Pancreas (tissue), 10 donors: ENCODE data around the gene DRAP1. TPM values are rescaled to one million over a fixed set of nuclear protein-coding genes. Genes with fewer than 3 reads are reported as not detected.
A peak's percentile ranks its signal among the peaks of the same experiment; 100 is the strongest.

Source experiments
- ATAC-seq, 4 donors: fragments of 200-7000 bp; cut with Tn5 transposase; one replicate each; pipeline versions ENCODE4 v1.8.0 to v1.9.1; 2020; ENCODE audit warnings: mild to moderate bottlenecking in 4 of 4, moderate library complexity in 4 of 4
- DNase-seq, 6 donors: peaks; one replicate each; pipeline ENCODE4 v3.0.0-alpha.2; 2020
- FAIRE-seq: peaks from 2 replicates; lab custom pipeline; 2012; peaks lifted over from hg19 to GRCh38; lab: Jason Lieb, UNC
- H3K27ac ChIP-seq, 4 donors: fragments of 200-600 bp; sonication (generic); 1 replicate in 3 of 4; 2 replicates in 1 of 4; pipeline versions ENCODE4 v1.5.0 to v1.8.0; 2020
- H3K27me3 ChIP-seq, 4 donors: fragments of 200-600 bp; one replicate each; pipeline ENCODE4 v1.8.0; 2021
- H3K36me3 ChIP-seq, 3 donors: fragments of 200-600 bp; sonication (generic) in 1 of 3; one replicate each; pipeline versions ENCODE4 v1.5.0 to v1.8.0; 2020 to 2021
- H3K4me1 ChIP-seq, 3 donors: fragments of 200-600 bp; one replicate each; pipeline ENCODE4 v1.8.0; 2021
- H3K4me3 ChIP-seq, 4 donors: fragments of 200-600 bp; sonication (generic) in 2 of 4; one replicate each; pipeline versions ENCODE4 v1.5.0 to v1.8.0; 2020 to 2021
- H3K9me3 ChIP-seq, 4 donors: fragments of 200-600 bp; one replicate each; pipeline ENCODE4 v1.8.0; 2021
- WGBS, 2 donors: extraction: QIAGEN DNeasy Blood & Tissue Kit; methylation state at CpG; one replicate each; pipeline ENCODE4 v1.1.7; 2013; 5-methylcytosine and 5-hydroxymethylcytosine counted together
- intact Hi-C, 3 donors: fragments of 100-400 bp; cut with DNase I; formaldehyde crosslinking; loops; one replicate each; pipeline versions ENCODE4 v1.11.1 to v1.14.2; 2022
- polyA plus RNA-seq, 2 donors: library from polyadenylated mRNA; stranded (reverse); fragments of 200-250 nt; gene quantifications; one replicate each; pipeline ENCODE4 v1.2.3, GENCODE V29; 2013
- total RNA-seq, 6 donors: library from RNA; stranded (reverse); fragmentation: NEBNext Ultra II Directional in 4 of 6; extraction: Animal tissue kit (Norgen Biotek cat#: 25700) in 4 of 6; gene quantifications; one replicate each; pipeline versions ENCODE4 v1.2.1 to v1.2.4, GENCODE V29; 2021 to 2023
- TF ChIP-seq, protein P1 (sequence below), 4 donors: fragments of 200-600 bp; sonication (generic) in 3 of 4; IDR thresholded peaks; one replicate each; pipeline versions ENCODE4 v1.5.0 to v1.8.0; 2021; ENCODE audit warnings: antibody characterized with exemption in 4 of 4
- donor health status: healthy with polysubstance abuse.
- donor health status: DM: no; HTN: no; CAD: no; lungs with moderate emphysema.
- donor health status: DM: no; HTN: no; CAD: no.
- donor health status: control.
- donor health status: control.
- donor health status: Bipolar disorder and iron deficiency.
- donor health status: DM: yes; HTN: yes; CAD: no.
- donor health status: DM: no; HTN: no; CAD: no.
- donor health status: DM: no; HTN: no; CAD: no.
- donor health status: DM: yes; HTN: yes; CAD: no.

DRAP1 gene
- total and polyA plus RNA-seq, 8 donors = 20.4 to 58.8 (median 27.2) TPM

DNA sequence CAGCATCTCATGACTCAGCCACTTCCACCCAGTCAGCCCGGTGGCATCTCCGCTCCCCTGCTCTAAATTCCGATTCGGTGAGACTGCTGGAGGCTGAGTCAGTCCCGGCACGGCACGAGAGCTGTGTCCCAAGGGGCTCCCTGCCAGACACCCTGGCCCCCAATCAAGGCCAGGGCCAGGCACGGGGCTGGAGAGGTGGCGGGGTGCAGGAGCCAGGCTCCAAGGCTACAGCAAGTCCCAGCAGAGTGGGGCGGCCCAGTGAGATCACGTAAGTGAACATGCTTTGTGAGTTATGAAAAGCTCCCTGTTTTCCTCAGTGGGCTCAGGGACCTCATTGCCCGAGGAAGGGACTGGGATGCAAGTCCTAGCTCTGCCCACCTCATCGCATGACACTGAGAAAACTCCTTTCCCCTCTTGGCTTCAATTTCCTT is 3.4 kb upstream of the DRAP1 start:
- peaks cover 0 to 25% (median 12%) of the 10 kb centered on the region in 3 donors for H3K4me1 ChIP-seq
- intact Hi-C loops = no loop called here
- peak overlapping the region in 2 of 4 donors; percentile 23 to 37 for H3K27ac ChIP-seq
- H3K27me3 ChIP-seq = no peaks in the 10 kb centered on the region
- 47 to 57% methylated on average over 13 of the region's 13 CpGs for WGBS, 2 donors
- TF ChIP-seq, protein P1, sequence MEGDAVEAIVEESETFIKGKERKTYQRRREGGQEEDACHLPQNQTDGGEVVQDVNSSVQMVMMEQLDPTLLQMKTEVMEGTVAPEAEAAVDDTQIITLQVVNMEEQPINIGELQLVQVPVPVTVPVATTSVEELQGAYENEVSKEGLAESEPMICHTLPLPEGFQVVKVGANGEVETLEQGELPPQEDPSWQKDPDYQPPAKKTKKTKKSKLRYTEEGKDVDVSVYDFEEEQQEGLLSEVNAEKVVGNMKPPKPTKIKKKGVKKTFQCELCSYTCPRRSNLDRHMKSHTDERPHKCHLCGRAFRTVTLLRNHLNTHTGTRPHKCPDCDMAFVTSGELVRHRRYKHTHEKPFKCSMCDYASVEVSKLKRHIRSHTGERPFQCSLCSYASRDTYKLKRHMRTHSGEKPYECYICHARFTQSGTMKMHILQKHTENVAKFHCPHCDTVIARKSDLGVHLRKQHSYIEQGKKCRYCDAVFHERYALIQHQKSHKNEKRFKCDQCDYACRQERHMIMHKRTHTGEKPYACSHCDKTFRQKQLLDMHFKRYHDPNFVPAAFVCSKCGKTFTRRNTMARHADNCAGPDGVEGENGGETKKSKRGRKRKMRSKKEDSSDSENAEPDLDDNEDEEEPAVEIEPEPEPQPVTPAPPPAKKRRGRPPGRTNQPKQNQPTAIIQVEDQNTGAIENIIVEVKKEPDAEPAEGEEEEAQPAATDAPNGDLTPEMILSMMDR (IDR thresholded peaks at IDR 0.05) = no peak
- ATAC-seq (peak in 2 of 4 donors; percentile 3 to 9), DNase-seq (peak in 5 of 6 donors; percentile 46 to 78 (median 61)), FAIRE-seq (no peak)
- H3K9me3 ChIP-seq = no peaks in the 10 kb centered on the region
- no peaks in the 10 kb centered on the region for H3K36me3 ChIP-seq
- H3K4me3 ChIP-seq = no peak overlapping the region

DNA sequence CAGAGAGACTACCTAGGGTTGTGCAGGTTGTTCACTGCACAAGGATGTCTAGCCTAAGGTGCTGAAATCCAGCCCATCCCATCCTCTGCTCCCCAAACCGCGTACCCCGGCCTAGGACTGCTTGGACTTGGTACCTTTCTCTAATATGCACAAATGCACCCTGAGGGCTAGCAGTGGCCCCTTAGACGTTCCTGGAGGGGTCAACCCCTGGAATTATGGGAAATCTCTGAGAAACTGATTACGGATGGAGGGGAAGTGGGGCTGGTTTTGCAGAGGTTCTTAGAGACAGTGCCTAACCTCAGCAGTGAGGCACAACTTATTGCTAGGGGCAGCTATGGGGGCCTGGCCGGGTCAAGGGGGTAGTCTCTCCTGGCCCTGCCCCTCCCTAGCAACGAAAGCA is 2.8 kb upstream of the DRAP1 start:
- Histone ChIP-seq H3K9me3 (no peaks in the 10 kb centered on the region), H3K27me3 (no peaks in the 10 kb centered on the region), H3K4me3 (no peak overlapping the region), H3K36me3 (no peaks in the 10 kb centered on the region), H3K27ac (peak overlapping the region in 1 of 4 donors; percentile 23), H3K4me1 (peaks cover 0 to 25% (median 12%) of the 10 kb centered on the region in 3 donors)
- intact Hi-C loops = no loop called here
- 77 to 80% methylated on average over 7 of the region's 7 CpGs for WGBS, 2 donors
- ATAC-seq (no peak), DNase-seq (no peak), FAIRE-seq (no peak)
- TF ChIP-seq, protein P1 (IDR thresholded peaks at IDR 0.05) = no peak

DNA sequence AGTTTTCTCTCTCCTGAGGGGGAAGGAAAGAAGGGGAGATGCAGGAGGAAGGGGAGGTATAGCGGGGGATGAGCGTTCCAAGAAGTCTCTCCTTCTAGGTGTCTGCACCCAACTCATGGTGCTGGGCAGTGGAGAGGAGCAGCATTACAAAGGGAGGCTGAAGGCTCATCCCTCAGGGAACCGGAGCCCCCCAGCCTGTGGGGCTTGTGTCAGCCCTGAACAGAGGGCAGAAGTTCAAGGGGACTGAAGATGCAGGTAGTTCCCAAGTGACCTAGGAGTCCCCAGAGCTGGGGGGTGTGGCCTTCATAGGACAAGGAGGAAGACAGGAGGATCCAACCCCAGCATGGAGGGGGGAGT is 2.2 kb upstream of the DRAP1 start:
- 89 to 97% methylated on average over 3 of the region's 3 CpGs for WGBS, 2 donors
- Histone ChIP-seq H3K27ac (no peak overlapping the region), H3K4me1 (peaks cover 0 to 25% (median 12%) of the 10 kb centered on the region in 3 donors), H3K36me3 (no peaks in the 10 kb centered on the region), H3K9me3 (no peaks in the 10 kb centered on the region), H3K4me3 (no peak overlapping the region), H3K27me3 (no peaks in the 10 kb centered on the region)
- TF ChIP-seq, protein P1 (IDR thresholded peaks at IDR 0.05) = no peak
- no peak for FAIRE-seq
- intact Hi-C loops = no loop called here
- no peak for DNase-seq
- ATAC-seq = no peak

DNA sequence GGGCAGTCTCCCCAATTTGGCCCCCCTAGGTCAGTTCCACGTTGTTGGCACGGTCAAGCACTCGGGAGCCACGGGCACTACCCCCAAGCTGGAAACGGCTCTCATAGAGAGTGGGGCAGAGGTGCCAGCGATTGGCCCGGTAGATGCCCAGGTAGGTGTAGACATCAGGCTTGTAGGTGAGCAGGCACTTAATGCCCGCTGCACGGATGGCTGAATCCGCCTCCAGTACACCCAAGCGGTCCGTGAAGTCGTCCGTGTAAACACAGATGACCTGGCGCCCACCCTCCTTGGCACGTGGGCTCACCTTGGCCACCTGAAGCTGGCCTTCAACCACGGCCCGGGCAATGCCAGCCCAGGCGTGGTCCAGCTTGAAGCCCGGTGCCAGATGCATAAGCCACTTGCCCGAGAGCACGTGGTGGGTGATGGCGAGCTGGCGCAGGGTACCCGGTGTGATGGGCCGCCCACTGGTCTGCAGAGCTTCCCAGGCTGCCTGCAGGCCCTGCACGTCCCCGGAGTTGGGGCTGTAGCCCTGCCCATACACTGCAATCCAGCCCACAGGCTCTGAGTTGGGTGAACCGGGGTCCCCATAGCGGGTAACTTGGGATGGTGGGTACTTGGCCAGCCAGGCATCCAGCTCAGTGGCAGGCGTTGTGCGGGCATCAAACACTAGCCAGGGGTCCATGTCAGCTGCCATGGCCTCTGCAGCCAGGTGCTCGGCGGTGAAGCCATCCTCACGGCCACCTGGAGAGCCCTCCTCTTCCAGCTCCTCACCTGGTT is 1.6 kb upstream of the DRAP1 start:
- Histone ChIP-seq H3K9me3 (no peaks in the 10 kb centered on the region), H3K27ac (no peak overlapping the region), H3K36me3 (no peaks in the 10 kb centered on the region), H3K4me3 (peak overlapping the region; percentile 84 to 97 (median 92)), H3K4me1 (peaks cover 0 to 25% (median 12%) of the 10 kb centered on the region in 3 donors), H3K27me3 (no peaks in the 10 kb centered on the region)
- intact Hi-C loops = no loop called here
- WGBS, 2 donors = 69 to 78% methylated on average over 35 of the region's 35 CpGs
- FAIRE-seq = no peak
- peak in 3 of 6 donors; percentile 38 to 82 (median 57) for DNase-seq
- TF ChIP-seq, protein P1 (IDR thresholded peaks at IDR 0.05) = no peak
- no peak for ATAC-seq
